Erythroblast (primary cell): ENCODE results near the gene ETDA.
"Not testable (repeated sequence)": the region's sequence is repeated elsewhere in the genome, so short reads cannot be mapped to it uniquely, and the experiment has no call there.

Experiments used
- GATA1 ChIP-seq: IDR thresholded peaks from 2 replicates; pipeline ENCODE4 v1.6.1; 2011; ENCODE audit warnings: low read depth, mild to moderate bottlenecking, control low read depth, low read length, moderate library complexity
- POLR2A ChIP-seq: IDR thresholded peaks from 2 replicates; pipeline ENCODE4 v1.6.1; 2011; ENCODE audit warnings: mild to moderate bottlenecking, low read length

GRCh38 chrX:135263376-135263775 lies 11.5 kb downstream of the ETDA start:
- TF ChIP-seq POLR2A, GATA1: not testable (repeated sequence)
